ENCODE measurements around the gene MKRN2. TPM values are rescaled to one million over a fixed set of nuclear protein-coding genes. Genes with fewer than 3 reads are reported as not detected.
"Not testable (repeated sequence)": the region's sequence is repeated elsewhere in the genome, so short reads cannot be mapped to it uniquely, and the experiment has no call there.

MKRN2 gene
- total RNA-seq, 2 donors from 2014 or later, result 23.9 to 31.7 TPM

GRCh38 chr3:12612514-12613226, 55.8 kb downstream of the MKRN2 start:
- DNase-seq (no peak), ATAC-seq (no peak)
- intact Hi-C loops (cut with DNase I), result no loop called here

DNA sequence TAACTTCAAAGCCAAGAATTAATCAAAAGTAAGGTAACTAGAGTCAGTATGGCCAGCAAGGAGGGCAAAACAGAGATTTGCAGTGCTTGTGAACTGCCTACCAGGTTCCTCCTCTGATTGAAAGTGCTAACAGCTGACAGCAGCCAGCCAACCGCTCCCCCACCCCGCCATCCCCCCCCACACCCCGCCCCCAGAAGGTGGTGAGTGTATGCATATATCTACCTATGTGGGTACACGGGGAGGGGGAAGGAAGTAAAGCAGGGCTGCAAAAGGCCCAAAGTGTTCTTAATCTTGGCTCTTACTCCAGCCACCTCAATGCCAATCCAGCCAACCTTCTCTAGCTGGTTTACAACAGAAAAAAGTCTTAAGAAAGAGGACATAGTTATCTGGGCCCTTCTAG, 56.4 kb downstream of the MKRN2 start:
- DNase-seq (no peak), ATAC-seq (peak in 1 of 2 donors; percentile 29)
- intact Hi-C loops (cut with DNase I), result no loop called here

DNA sequence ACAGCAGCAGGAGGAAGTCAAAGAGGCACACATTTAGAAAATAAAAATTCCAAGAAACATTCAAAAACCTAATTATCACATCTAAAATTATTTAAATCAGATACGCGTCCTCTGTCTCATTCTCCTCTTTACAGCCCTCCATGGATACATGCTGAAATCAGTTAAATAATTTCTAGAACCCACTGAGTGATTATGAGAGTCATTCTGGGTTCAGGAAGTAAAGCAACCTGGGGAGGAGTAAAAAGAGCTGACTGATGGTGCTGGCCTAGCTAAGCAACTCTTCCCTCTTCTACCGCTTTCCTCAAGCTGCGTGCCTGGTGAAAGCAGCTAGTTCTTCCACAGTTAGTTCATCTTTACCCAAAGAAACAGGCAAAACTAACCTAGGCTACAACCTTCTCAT, 58.4 kb downstream of the MKRN2 start:
- intact Hi-C loops (cut with DNase I), result no loop called here
- ATAC-seq (no peak), DNase-seq (no peak)

DNA sequence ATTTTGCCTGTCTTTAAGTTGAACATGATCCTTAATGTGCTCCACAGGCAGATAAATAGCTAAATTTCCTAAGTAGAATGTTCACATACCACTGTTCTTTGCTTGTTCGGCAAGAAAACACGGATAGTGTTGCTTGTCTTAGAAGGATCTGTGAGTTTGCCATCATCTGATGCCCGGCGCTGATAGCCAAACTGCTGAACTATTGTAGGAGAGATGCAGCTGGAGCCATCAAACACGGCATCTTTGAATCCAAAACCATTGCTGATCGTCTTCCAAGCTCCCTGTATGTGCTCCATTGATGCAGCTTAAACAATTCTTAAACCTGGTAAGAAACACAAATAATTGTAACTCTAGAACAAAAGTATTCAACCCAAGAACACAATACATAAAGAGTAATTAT, 61.5 kb downstream of the MKRN2 start:
- no peak for ATAC-seq
- intact Hi-C loops (cut with DNase I), result no loop called here

DNA sequence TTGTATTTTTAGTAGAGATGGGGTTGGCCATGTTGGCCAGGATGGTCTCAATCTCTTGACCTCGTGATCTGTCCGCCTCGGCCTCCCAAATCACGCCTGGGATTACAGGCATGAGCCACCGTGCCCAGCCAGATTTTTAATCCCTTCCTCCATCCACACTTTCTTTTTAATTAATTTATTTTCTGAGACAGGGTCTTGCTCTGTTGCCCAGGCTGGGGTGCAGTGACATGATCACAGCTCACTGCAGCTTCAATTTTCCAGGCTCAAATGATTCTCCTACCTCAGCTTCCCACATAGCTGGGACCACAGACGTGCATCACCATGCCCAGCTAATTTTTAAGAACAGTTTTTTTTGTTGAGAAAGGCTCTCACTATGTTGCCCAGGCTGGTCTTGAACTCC, 63.4 kb downstream of the MKRN2 start:
- DNase-seq (no peak), ATAC-seq (no peak)
- intact Hi-C loops (cut with DNase I), result no loop called here

More for the DNA sequence above, 61.5 kb downstream of the MKRN2 start:
- no peak for DNase-seq

DNA sequence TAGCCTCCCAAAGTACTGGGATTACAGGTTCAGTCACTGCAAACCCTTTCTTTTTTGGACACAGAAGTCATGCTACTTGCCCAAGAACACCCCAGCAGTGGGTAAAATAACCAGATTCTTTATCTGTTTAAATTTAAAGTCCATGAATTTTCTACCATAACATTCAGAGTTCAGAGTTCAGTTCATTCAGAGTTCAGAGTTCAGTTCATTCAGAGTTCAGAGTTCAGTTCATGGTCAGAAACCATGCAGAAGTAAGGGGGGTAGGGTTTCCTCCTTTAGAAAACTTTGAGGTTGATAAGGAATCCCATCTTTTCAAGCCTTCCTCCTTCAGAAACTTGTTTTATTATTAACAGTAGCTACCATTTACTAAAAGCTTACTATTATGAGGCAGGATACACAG, 63.8 kb downstream of the MKRN2 start:
- intact Hi-C loops (cut with DNase I), result no loop called here
- ATAC-seq (no peak), DNase-seq (no peak)

GRCh38 chr3:12622335-12622734, 65.4 kb downstream of the MKRN2 start:
- ATAC-seq, result no peak
- no peak for DNase-seq
- intact Hi-C loops (cut with DNase I), result no loop called here

DNA sequence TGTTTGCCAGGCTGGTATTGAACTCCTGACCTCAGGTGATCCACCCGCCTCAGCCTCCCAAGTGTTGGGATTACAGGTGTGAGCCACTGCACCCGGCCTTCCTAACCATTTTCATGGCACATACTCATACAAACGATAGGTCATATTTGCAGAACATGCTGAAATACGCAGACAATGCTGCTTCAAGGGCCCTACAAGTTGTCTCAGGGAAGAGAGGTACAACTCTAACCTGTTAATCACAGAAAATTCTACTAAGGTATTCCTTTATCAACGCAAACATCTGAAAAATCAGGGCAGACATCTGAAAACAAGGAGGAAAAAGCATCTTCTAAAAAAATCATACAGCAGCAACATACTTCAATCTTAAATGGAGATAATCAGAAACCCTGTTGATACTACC, 67.2 kb downstream of the MKRN2 start:
- no peak for ATAC-seq
- DNase-seq, result no peak
- intact Hi-C loops (cut with DNase I), result no loop called here

- DNase-seq; intact Hi-C loops (cut with DNase I); ATAC-seq: not testable (repeated sequence)
Measured at GRCh38 chr3:12624964-12625363, 68.1 kb downstream of the MKRN2 start.

DNA sequence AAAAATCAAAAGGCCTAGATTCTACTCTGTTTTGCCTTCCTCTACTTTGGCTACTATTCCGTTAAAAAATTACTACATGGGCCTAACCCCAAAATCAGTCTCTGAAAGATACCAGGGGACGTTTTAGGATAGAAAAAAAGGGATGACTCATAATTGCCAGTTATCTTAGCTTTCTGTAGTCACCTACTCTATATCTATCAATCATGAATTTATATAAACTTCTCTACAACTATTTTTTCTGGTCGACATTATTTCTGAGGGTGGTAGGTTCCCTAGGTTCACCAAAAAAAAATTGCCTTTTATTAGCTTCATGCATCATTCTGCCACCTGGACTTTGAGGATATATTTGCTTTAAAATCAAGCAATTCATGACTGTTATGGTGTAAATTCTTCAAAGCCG, 70.5 kb downstream of the MKRN2 start:
- DNase-seq, result no peak
- ATAC-seq, result peak in 1 of 2 donors; percentile 13
- intact Hi-C loops (cut with DNase I), result no loop called here

- no peak for DNase-seq
- ATAC-seq, result no peak
- intact Hi-C loops (cut with DNase I), result no loop called here
Measured at GRCh38 chr3:12628813-12629212, 71.9 kb downstream of the MKRN2 start.

DNA sequence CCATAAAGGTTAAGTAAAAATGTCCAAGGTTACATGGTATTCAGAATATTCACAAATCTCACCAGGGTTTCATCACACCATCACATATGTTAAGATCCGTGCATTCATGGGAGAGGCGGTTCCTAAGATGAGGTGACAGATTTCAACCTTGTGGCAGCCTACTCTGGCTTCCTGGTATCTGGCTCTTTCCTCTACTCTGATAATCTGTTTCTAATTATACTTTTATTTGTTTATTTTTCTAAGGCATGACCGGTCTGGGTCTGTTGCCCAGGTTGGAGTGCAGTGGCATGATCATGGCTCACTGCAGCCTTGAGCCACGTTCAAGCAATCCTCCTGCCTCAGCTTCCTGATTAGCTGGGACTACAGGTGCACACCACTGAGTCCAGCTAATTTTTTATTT, 72.7 kb downstream of the MKRN2 start:
- intact Hi-C loops (cut with DNase I), result no loop called here
- ATAC-seq (peak; percentile 75 to 88), DNase-seq (peak; percentile 32)

- intact Hi-C loops (cut with DNase I), result no loop called here
- ATAC-seq (no peak), DNase-seq (no peak)
Measured at GRCh38 chr3:12630292-12630691, 73.4 kb downstream of the MKRN2 start.

- DNase-seq; ATAC-seq; intact Hi-C loops (cut with DNase I): not testable (repeated sequence)
Measured at GRCh38 chr3:12630843-12631242, 74.0 kb downstream of the MKRN2 start.

GRCh38 chr3:12632523-12632922, 75.6 kb downstream of the MKRN2 start:
- DNase-seq (no peak), ATAC-seq (no peak)
- intact Hi-C loops (cut with DNase I), result no loop called here

DNA sequence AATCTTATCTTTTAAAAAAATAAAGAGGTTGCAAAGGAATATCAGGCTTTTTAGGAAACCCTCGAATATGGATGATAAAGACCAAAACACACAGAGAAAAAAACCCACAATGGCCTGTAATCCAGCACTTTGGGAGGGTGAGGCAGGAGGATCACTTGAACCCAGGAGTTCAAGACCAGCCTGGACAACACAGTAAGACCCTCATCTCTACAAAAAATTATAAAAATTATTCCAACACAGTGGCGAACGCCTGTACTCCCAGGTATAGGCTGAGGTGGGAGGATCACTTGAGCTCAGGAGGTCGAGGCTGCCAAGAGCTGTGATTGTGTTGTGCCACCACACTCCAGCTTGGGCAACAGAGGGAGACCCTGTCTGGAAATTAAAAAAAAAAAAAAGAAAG, 76.2 kb downstream of the MKRN2 start:
- no peak for ATAC-seq
- intact Hi-C loops (cut with DNase I), result no loop called here
- no peak for DNase-seq

Other genes starting within 250 kb of the MKRN2 start
- 10 to 100 TPM; 15.3 to 16.8 TPM for gene TSEN2, start 72.6 kb upstream of the MKRN2 start, total RNA-seq
- not detected for gene MKRN2OS, start 11.6 kb upstream of the MKRN2 start, total RNA-seq
- 100 to 1,000 TPM; 109 to 116 TPM for gene RAF1, start 107.0 kb downstream of the MKRN2 start, total RNA-seq
- 1 to 10 TPM; 4.8 to 6.5 TPM for gene TMEM40, start 202.2 kb downstream of the MKRN2 start, total RNA-seq
- gene CAND2, start 239.6 kb downstream of the MKRN2 start, total RNA-seq, result 10 to 100 TPM; 41.6 to 51.0 TPM